Type B pancreatic cell (in vitro differentiated cells): ENCODE data around the gene MYBPC2. TPM values are rescaled to one million over a fixed set of nuclear protein-coding genes. Genes with fewer than 3 reads are reported as not detected.

Source experiments
- DNase-seq: peaks from one replicate; pipeline ENCODE4 v3.0.0; 2021; ENCODE audit warnings: mixed read lengths; ENCODE audit not compliant: unreplicated experiment; ENCODE audit errors: extremely low spot score
- H3K27ac Mint-ChIP-seq: 2 replicates; pipeline ENCODE4 v1.8.0; 2021; ENCODE audit warnings: mild to moderate bottlenecking, mixed read lengths
- H3K27me3 Mint-ChIP-seq: 2 replicates; pipeline ENCODE4 v1.8.0; 2021; ENCODE audit warnings: mixed read lengths
- H3K36me3 Mint-ChIP-seq: 2 replicates; pipeline ENCODE4 v1.8.0; 2021; ENCODE audit warnings: mixed read lengths
- H3K4me1 Mint-ChIP-seq: one replicate; pipeline ENCODE4 v1.8.0; 2021; ENCODE audit warnings: mixed read lengths; ENCODE audit not compliant: unreplicated experiment
- H3K4me3 Mint-ChIP-seq: 2 replicates; pipeline ENCODE4 v1.8.0; 2021; ENCODE audit warnings: mild to moderate bottlenecking, mixed read lengths
- H3K9me3 Mint-ChIP-seq: 2 replicates; pipeline ENCODE4 v1.8.0; 2021; ENCODE audit warnings: mixed read lengths
- CTCF ChIP-seq: fragments of 200-600 bp; sonication (generic); conservative IDR thresholded peaks from 2 replicates; pipeline ENCODE4 v1.5.0; 2021; ENCODE audit warnings: antibody characterized with exemption, mild to moderate bottlenecking
- total RNA-seq: library from RNA; stranded (reverse); gene quantifications from 2 replicates; pipeline ENCODE4 v1.2.1, GENCODE V29; 2021; ENCODE audit warnings: low replicate concordance

MYBPC2 gene
- total RNA-seq, 1 donor from 2014 or later, result 0.12 TPM

- Mint-ChIP-seq H3K4me1 (peaks cover 7% of the 10 kb centered on the region), H3K27ac (no peak overlapping the region), H3K9me3 (no peaks in the 10 kb centered on the region), H3K36me3 (peaks cover 4% of the 10 kb centered on the region), H3K4me3 (no peak overlapping the region), H3K27me3 (peaks cover 22% of the 10 kb centered on the region)
- no peak for DNase-seq
- no peak for TF ChIP-seq CTCF
Observed at GRCh38 chr19:50420808-50421207, 11.9 kb upstream of the MYBPC2 start.

- peaks cover 7% of the 10 kb centered on the region for H3K4me1 Mint-ChIP-seq
- no peak overlapping the region for H3K4me3 Mint-ChIP-seq
- DNase-seq, result no peak
- H3K27me3 Mint-ChIP-seq, result peaks cover 22% of the 10 kb centered on the region
- no peak for TF ChIP-seq CTCF
- H3K27ac Mint-ChIP-seq, result no peak overlapping the region
- H3K9me3 Mint-ChIP-seq, result no peaks in the 10 kb centered on the region
- H3K36me3 Mint-ChIP-seq, result peaks cover 4% of the 10 kb centered on the region
Observed at GRCh38 chr19:50422397-50423278, 10.1 kb upstream of the MYBPC2 start.

- TF ChIP-seq CTCF, result no peak
- Mint-ChIP-seq H3K4me1 (peaks cover 7% of the 10 kb centered on the region), H3K4me3 (no peak overlapping the region)
Observed at GRCh38 chr19:50423279-50424113, 9.2 kb upstream of the MYBPC2 start.

GRCh38 chr19:50425581-50425980 is 7.1 kb upstream of the MYBPC2 start:
- H3K4me1 Mint-ChIP-seq, result peaks cover 4% of the 10 kb centered on the region
- H3K36me3 Mint-ChIP-seq, result no peaks in the 10 kb centered on the region
- no peak overlapping the region for H3K27ac Mint-ChIP-seq
- no peak for DNase-seq
- no peaks in the 10 kb centered on the region for H3K9me3 Mint-ChIP-seq
- H3K4me3 Mint-ChIP-seq, result no peak overlapping the region
- peaks cover 15% of the 10 kb centered on the region for H3K27me3 Mint-ChIP-seq
- no peak for TF ChIP-seq CTCF

More at GRCh38 chr19:50423279-50424113, 9.2 kb upstream of the MYBPC2 start:
- Mint-ChIP-seq H3K27ac (no peak overlapping the region), H3K9me3 (no peaks in the 10 kb centered on the region), H3K36me3 (peaks cover 4% of the 10 kb centered on the region), H3K27me3 (peaks cover 22% of the 10 kb centered on the region)
- DNase-seq, result no peak

- Mint-ChIP-seq H3K4me1 (peaks cover 12% of the 10 kb centered on the region), H3K4me3 (no peak overlapping the region), H3K27ac (no peak overlapping the region), H3K36me3 (no peaks in the 10 kb centered on the region), H3K9me3 (no peaks in the 10 kb centered on the region), H3K27me3 (peaks cover 21% of the 10 kb centered on the region)
- TF ChIP-seq CTCF, result no peak
- no peak for DNase-seq
Observed at GRCh38 chr19:50427318-50427925, 5.3 kb upstream of the MYBPC2 start.
